HFFc6 (cell line): ENCODE measurements around the gene NLGN2. TPM values are rescaled to one million over a fixed set of nuclear protein-coding genes. Genes with fewer than 3 reads are reported as not detected.

Experiments used
- DNase-seq: peaks from one replicate; pipeline ENCODE4 v3.0.0-alpha.2; 2018
- H3K27ac Mint-ChIP-seq: 2 replicates; pipeline ENCODE4 v1.8.0; 2020; ENCODE audit warnings: mild to moderate bottlenecking, mixed read lengths
- H3K27me3 Mint-ChIP-seq: 2 replicates; pipeline ENCODE4 v1.8.0; 2021; ENCODE audit warnings: mild to moderate bottlenecking, moderate library complexity, mixed read lengths; ENCODE audit not compliant: insufficient read depth
- H3K36me3 Mint-ChIP-seq: 2 replicates; pipeline ENCODE4 v1.8.0; 2021; ENCODE audit warnings: low read depth, mixed read lengths
- H3K4me1 Mint-ChIP-seq: 2 replicates; pipeline ENCODE4 v1.8.0; 2020; ENCODE audit warnings: low read depth, mixed read lengths
- H3K4me3 Mint-ChIP-seq: 2 replicates; pipeline ENCODE4 v1.8.0; 2020; ENCODE audit warnings: mild to moderate bottlenecking, moderate library complexity, mixed read lengths
- H3K9me3 Mint-ChIP-seq: 2 replicates; pipeline ENCODE4 v1.8.0; 2020; ENCODE audit warnings: mild to moderate bottlenecking, mixed read lengths
- CTCF ChIP-seq: fragments of 200-600 bp; sonication (generic); IDR thresholded peaks from 2 replicates; pipeline ENCODE4 v1.5.0; 2021; ENCODE audit warnings: antibody characterized with exemption, mild to moderate bottlenecking
- total RNA-seq, 6 experiments: library from RNA; stranded (reverse); fragmentation: NEBNext Ultra II Directional; extraction: Animal tissue kit (Norgen Biotek cat#: 25700); gene quantifications; 2 replicates in 1 of 6; 3 replicates in 5 of 6; pipeline ENCODE4 v1.2.3, GENCODE V29; 2021

NLGN2 gene
- total RNA-seq, 6 experiments from 2014 or later, result 41.3 to 57.3 (median 46.2) TPM

GRCh38 chr17:7444682-7445618, 37.3 kb downstream of the NLGN2 start, which contains the start of gene CHRNB1:
CHRNB1 (plus strand) TSS chr17:7445061; CDS start chr17:7445128, 67 bp downstream.
- Mint-ChIP-seq H3K4me3 (peak within 1 kb of the TSS; percentile 50), H3K27me3 (peaks cover 22% of the 10 kb centered on the region), H3K9me3 (no peaks in the 10 kb centered on the region; the same call in 1 of the 2 replicates), H3K4me1 (peaks cover 32% of the 10 kb centered on the region), H3K36me3 (no peaks in the 10 kb centered on the region), H3K27ac (no peak within 1 kb of the TSS)
- TF ChIP-seq CTCF, result no peak
- DNase-seq, result no peak

GRCh38 chr17:7445619-7445968, 37.9 kb downstream of the NLGN2 start:
- Mint-ChIP-seq H3K4me1 (peaks cover 31% of the 10 kb centered on the region), H3K36me3 (no peaks in the 10 kb centered on the region), H3K27me3 (peaks cover 22% of the 10 kb centered on the region), H3K4me3 (peak overlapping the region; percentile 50), H3K27ac (no peak overlapping the region), H3K9me3 (no peaks in the 10 kb centered on the region; the same call in 1 of the 2 replicates)
- no peak for TF ChIP-seq CTCF
- DNase-seq, result no peak

GRCh38 chr17:7448461-7448860, 40.8 kb downstream of the NLGN2 start:
- no peak overlapping the region for H3K4me3 Mint-ChIP-seq
- H3K9me3 Mint-ChIP-seq, result no peaks in the 10 kb centered on the region; the same call in 1 of the 2 replicates
- no peak for TF ChIP-seq CTCF

GRCh38 chr17:7459961-7460545, 52.4 kb downstream of the NLGN2 start:
- peaks cover 5% of the 10 kb centered on the region for H3K4me1 Mint-ChIP-seq

More at GRCh38 chr17:7448461-7448860, 40.8 kb downstream of the NLGN2 start:
- Mint-ChIP-seq H3K27ac (no peak overlapping the region), H3K4me1 (peaks cover 33% of the 10 kb centered on the region), H3K36me3 (no peaks in the 10 kb centered on the region), H3K27me3 (peaks cover 22% of the 10 kb centered on the region)
- DNase-seq, result no peak

More at GRCh38 chr17:7459961-7460545, 52.4 kb downstream of the NLGN2 start:
- Mint-ChIP-seq H3K27me3 (peaks cover 11% of the 10 kb centered on the region), H3K36me3 (peaks cover 12% of the 10 kb centered on the region), H3K9me3 (no peaks in the 10 kb centered on the region; the same call in 1 of the 2 replicates), H3K4me3 (no peak overlapping the region), H3K27ac (no peak overlapping the region; the same call in 1 of the 2 replicates)
- no peak for TF ChIP-seq CTCF
- no peak for DNase-seq
